K562 (cell line): ENCODE results near the gene MKRN1. TPM values are rescaled to one million over a fixed set of nuclear protein-coding genes. Genes with fewer than 3 reads are reported as not detected.

Experiments used
- BDP1 ChIP-seq: IDR thresholded peaks from 3 replicates; pipeline ENCODE4 v1.6.1; 2011; ENCODE audit not compliant: insufficient read length, insufficient read depth
- BRCA1 ChIP-seq, 2 experiments: fragments of 450-650 bp in 1 of 2; sonication (generic) in 1 of 2; formaldehyde crosslinking in 1 of 2; IDR thresholded peaks; 2 replicates each; pipeline versions ENCODE4 v1.5.0 to v1.6.1; 2017 to 2020; ENCODE audit warnings: mild to moderate bottlenecking in 1 of 2, missing genetic modification reagents in 1 of 2
- CBX2 ChIP-seq: fragments of 200-600 bp; sonication (generic); IDR thresholded peaks from one replicate; pipeline ENCODE4 v1.6.1; 2012; ENCODE audit warnings: mild to moderate bottlenecking, low read length, inconsistent platforms; ENCODE audit not compliant: insufficient read depth, poor library complexity, severe bottlenecking
- EP400 ChIP-seq: fragments of 450-650 bp; IDR thresholded peaks from 2 replicates; pipeline ENCODE4 v1.6.1; 2017; ENCODE audit warnings: antibody characterized with exemption, mild to moderate bottlenecking, moderate library complexity
- HMG20A ChIP-seq: fragments of 450-650 bp; formaldehyde crosslinking; conservative IDR thresholded peaks from 2 replicates; pipeline ENCODE4 v1.4.0; 2020; ENCODE audit warnings: mild to moderate bottlenecking, mixed read lengths
- JUND ChIP-seq, 2 experiments: IDR thresholded peaks; 2 replicates in 1 of 2; 3 replicates in 1 of 2; pipeline ENCODE4 v1.6.1; 2011; ENCODE audit warnings: borderline replicate concordance in 2 of 2, low read depth in 2 of 2, low read length in 2 of 2, improper control_type of control experiment in 1 of 2, missing biosample characterization in 1 of 2, missing genetic modification characterization in 1 of 2, missing genetic modification reagents in 1 of 2
- KAT7 ChIP-seq: sonication (generic); formaldehyde crosslinking; IDR thresholded peaks from 2 replicates; pipeline ENCODE4 v1.8.0; 2022; ENCODE audit warnings: missing genetic modification reagents, mild to moderate bottlenecking, borderline replicate concordance
- MCM3 ChIP-seq: fragments of 450-650 bp; IDR thresholded peaks from 2 replicates; pipeline ENCODE4 v1.6.1; 2016
- MIER1 ChIP-seq: fragments of 450-650 bp; IDR thresholded peaks from 2 replicates; pipeline ENCODE4 v1.6.1; 2016; ENCODE audit warnings: antibody characterized with exemption, mild to moderate bottlenecking, low read depth
- NCOA1 ChIP-seq: fragments of 450-650 bp; IDR thresholded peaks from 2 replicates; pipeline ENCODE4 v1.6.1; 2016; ENCODE audit warnings: low read depth
- NFXL1 ChIP-seq: fragments of 450-650 bp; formaldehyde crosslinking; IDR thresholded peaks from 2 replicates; pipeline ENCODE4 v1.4.0; 2021; ENCODE audit warnings: mild to moderate bottlenecking
- NR2C1 ChIP-seq, 2 experiments: fragments of 450-650 bp; IDR thresholded peaks; 2 replicates each; pipeline ENCODE4 v1.6.1; 2017; ENCODE audit warnings: mild to moderate bottlenecking in 2 of 2, antibody characterized with exemption in 1 of 2, inconsistent platforms in 1 of 2, missing compliant biosample characterization in 1 of 2, missing genetic modification characterization in 1 of 2
- SMARCC2 ChIP-seq: fragments of 450-650 bp; IDR thresholded peaks from 2 replicates; pipeline ENCODE4 v1.6.1; 2017; ENCODE audit warnings: antibody characterized with exemption, moderate library complexity, mild to moderate bottlenecking, low read depth
- SREBF2 ChIP-seq: sonication (generic); formaldehyde crosslinking; IDR thresholded peaks from 2 replicates; pipeline ENCODE4 v1.4.0; 2020; ENCODE audit warnings: mild to moderate bottlenecking, missing genetic modification reagents
- SRF ChIP-seq, 2 experiments: fragments of 250-450, 450-650 bp in 1 of 2; sonication (Bioruptor Pico) in 1 of 2; sonication (generic) in 1 of 2; formaldehyde crosslinking; IDR thresholded peaks; 2 replicates each; pipeline versions ENCODE4 v1.5.0 to v1.5.1; 2020 to 2022; ENCODE audit warnings: mild to moderate bottlenecking in 1 of 2, missing genetic modification reagents in 1 of 2
- TFAM ChIP-seq: fragments of 250-450 bp; sonication (Bioruptor Pico); conservative IDR thresholded peaks from 2 replicates; pipeline ENCODE4 v1.5.0; 2021; ENCODE audit warnings: mild to moderate bottlenecking, moderate library complexity
- XRCC5 ChIP-seq: fragments of 200-400 bp; formaldehyde crosslinking; IDR thresholded peaks from 2 replicates; pipeline ENCODE4 v1.6.1; 2017; ENCODE audit warnings: low read depth, mild to moderate bottlenecking, low read length
- ZC3H4 ChIP-seq: sonication (generic); formaldehyde crosslinking; IDR thresholded peaks from 2 replicates; pipeline ENCODE4 v1.9.0; 2021; ENCODE audit warnings: missing genetic modification reagents, borderline replicate concordance
- ZNF175 ChIP-seq: fragments of 200-800 bp; sonication (Bioruptor generic); IDR thresholded peaks from 2 replicates; pipeline ENCODE4 v1.6.1; 2016; ENCODE audit warnings: low read depth, mild to moderate bottlenecking, missing genetic modification characterization, missing compliant biosample characterization
- ZNF764 ChIP-seq: fragments of 250-450 bp; sonication (Bioruptor Pico); IDR thresholded peaks from 2 replicates; pipeline ENCODE4 v1.4.0; 2020; ENCODE audit warnings: low read depth, mild to moderate bottlenecking, moderate library complexity
- ZNF778 ChIP-seq: fragments of 450-650 bp; formaldehyde crosslinking; IDR thresholded peaks from 2 replicates; pipeline ENCODE4 v1.4.0; 2020; ENCODE audit warnings: mild to moderate bottlenecking, moderate library complexity
- polyA plus RNA-seq, 8 experiments: library from polyadenylated mRNA; depleted of rRNA in 4 of 8; stranded (reverse) in 5 of 8; unstranded in 3 of 8; fragments of >200 nt; fragmentation: Nextera tagmentation in 2 of 8; fragmentation: Illumina TruSeq in 1 of 8; extraction: Ambion mirVana in 2 of 8; extraction: Trizol in 1 of 8; gene quantifications; 2 replicates each; pipeline versions ENCODE4 v1.2.1 to v1.2.3, GENCODE V29; 2011 to 2014; ENCODE audit warnings: inconsistent platforms in 1 of 8, missing spikeins in 1 of 8
- total RNA-seq, 7 experiments: library from RNA; depleted of rRNA in 6 of 7; stranded (reverse); fragments of >200 nt in 6 of 7; fragmentation: Illumina TruSeq in 2 of 7; extraction: Trizol in 2 of 7; gene quantifications; 2 replicates each; pipeline versions ENCODE4 v1.2.1 to v1.2.3, GENCODE V29; 2011 to 2021; ENCODE audit warnings: low replicate concordance in 1 of 7
- TF ChIP-seq, protein P1 (sequence below): fragments of 250-450 bp; sonication (Bioruptor Pico); IDR thresholded peaks from 2 replicates; pipeline ENCODE4 v1.5.0; 2021; ENCODE audit warnings: mild to moderate bottlenecking, moderate library complexity
- TF ChIP-seq, protein P2 (sequence below): sonication (generic); formaldehyde crosslinking; IDR thresholded peaks from 2 replicates; pipeline ENCODE4 v1.8.0; 2022; ENCODE audit warnings: mild to moderate bottlenecking, missing genetic modification reagents
- TF ChIP-seq, protein P3 (sequence below): fragments of 250-450 bp; sonication (Bioruptor Pico); IDR thresholded peaks from 2 replicates; pipeline ENCODE4 v1.9.0; 2021; ENCODE audit warnings: mild to moderate bottlenecking

MKRN1 gene
- total and polyA plus RNA-seq, 9 of the 15 experiments (the other 6 are each of a cell fraction or from before 2014, with no cell fraction given), result 30.5 to 90.3 (median 76.0) TPM

DNA sequence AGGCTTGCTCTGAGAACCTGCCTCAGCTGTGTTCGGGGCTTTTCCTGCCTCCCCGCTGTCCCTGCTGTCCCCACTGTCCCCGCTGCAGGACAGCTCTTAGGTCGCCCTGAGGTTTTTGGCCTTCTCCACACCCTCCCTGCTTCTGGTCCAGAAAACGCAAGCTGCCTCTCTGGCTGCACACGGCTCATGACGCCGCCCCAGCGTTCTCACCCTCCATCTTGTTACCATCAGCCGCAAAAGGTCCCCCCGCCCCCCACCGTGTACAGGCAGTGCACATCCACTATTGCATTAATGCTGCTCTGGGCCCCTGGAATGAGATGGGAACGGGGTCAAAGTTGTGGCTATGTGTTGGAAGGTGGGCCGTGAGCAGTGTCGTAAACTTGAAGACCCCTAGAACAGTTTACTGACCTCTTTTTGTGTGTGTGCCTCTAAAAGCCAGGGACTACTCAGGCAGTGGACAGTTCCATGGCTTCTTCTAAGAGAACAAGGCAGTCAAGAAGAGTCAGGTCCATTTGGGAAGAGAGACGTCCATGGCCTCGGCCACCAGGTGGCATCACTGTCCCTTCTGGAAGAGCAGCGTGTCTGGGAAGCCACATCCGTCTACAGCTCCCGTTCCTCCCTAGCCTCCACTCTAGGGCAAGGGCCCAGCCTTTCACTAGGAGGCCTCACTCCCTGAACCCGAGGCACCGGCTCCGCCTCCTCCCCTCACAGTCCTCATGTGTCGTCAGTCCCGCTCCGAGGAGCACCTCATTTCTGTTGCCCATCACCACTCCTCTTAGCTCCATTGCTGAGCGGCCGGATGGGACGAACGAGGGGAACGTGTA lies 38.5 kb upstream of the MKRN1 start (continued):
- TF ChIP-seq CBX2, result no peak
- no peak for TF ChIP-seq NR2C1 (IDR thresholded peaks at IDR 0.05)
- TF ChIP-seq NR2C1 (tag; IDR thresholded peaks at IDR 0.05), result no peak
- no peak for TF ChIP-seq BRCA1 (IDR thresholded peaks at IDR 0.05)
- TF ChIP-seq BRCA1 (CRISPR knock-in tag; IDR thresholded peaks at IDR 0.05), result no peak
- TF ChIP-seq MIER1, result peak; percentile 53; the same call in 1 of the 2 replicates
- TF ChIP-seq, protein P1, sequence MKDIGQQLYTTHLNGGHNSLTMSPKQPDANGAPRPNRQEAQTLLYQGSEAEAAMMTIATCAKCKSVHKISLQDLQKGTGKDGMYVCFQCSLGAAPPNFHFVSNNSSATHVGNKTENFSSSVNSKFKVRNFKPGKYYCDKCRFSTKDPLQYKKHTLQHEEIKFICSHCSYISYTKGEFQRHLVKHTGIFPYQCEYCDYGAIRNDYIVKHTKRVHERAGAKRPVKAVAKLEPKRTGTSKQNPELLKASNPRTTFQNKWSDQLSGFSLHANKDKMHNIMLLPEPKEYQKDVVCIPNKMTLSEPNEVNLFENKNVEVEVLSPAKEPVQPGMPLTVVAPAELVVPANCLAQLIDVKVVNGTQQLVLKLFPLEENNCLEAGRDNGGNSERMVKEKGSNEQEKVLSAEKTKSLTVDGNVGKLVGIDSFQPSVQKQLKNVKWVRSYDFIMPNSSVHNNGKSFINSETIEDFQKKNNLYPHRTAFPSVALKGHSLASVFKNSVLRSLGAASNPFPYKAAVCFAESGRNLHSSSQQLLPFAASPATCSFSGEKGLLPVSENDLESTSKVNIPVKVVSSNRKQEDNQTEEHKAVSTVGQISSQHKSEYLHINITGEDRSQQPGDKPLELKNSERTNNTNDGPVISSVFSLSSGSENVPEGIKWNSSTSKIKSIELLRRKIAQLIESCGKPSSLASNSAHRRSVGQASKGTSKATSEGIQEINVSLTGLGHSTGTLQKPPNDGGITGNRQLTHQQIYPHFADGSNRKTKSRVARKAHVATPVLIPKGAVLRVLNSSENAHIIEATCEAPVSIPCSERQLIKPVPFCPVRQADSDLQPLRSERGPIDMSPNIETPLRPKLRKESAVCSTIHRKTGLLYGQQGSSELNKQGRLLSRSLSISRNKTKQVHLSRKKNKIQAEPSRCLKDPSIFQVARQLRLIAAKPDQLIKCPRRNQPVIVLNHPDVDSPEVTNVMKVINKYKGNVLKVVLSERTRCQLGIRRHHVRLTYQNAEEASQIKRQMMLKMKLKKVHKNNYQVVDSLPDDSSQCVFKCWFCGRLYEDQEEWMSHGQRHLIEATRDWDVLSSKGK (CRISPR knock-in tag), result no peak
- no peak for TF ChIP-seq ZC3H4 (CRISPR knock-in tag)
- no peak for TF ChIP-seq NCOA1
- TF ChIP-seq, protein P2, sequence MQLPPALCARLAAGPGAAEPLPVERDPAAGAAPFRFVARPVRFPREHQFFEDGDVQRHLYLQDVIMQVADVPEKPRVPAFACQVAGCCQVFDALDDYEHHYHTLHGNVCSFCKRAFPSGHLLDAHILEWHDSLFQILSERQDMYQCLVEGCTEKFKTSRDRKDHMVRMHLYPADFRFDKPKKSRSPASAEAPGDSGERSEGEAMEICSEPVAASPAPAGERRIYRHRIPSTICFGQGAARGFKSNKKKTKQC (CRISPR knock-in tag), result 0 out of 2 replicates have a peak, but pooled peaks have one; percentile 60
- TF ChIP-seq NFXL1 (CRISPR knock-in tag), result no peak
- TF ChIP-seq MCM3, result no peak
- no peak for TF ChIP-seq BDP1
- TF ChIP-seq ZNF764 (CRISPR knock-in tag), result no peak
- TF ChIP-seq XRCC5, result peak; percentile 87
- TF ChIP-seq EP400, result no peak
- no peak for TF ChIP-seq KAT7 (CRISPR knock-in tag)
- no peak for TF ChIP-seq HMG20A
- peak; percentile 81 for TF ChIP-seq JUND (IDR thresholded peaks at IDR 0.05; ENCODE audit: borderline replicate concordance, low read depth, low read length)
- peak; percentile 49; the same call in 1 of the 3 replicates for TF ChIP-seq JUND (tag; IDR thresholded peaks at IDR 0.05; ENCODE audit: borderline replicate concordance, low read depth, low read length)
- TF ChIP-seq ZNF778, result no peak
- TF ChIP-seq ZNF175 (CRISPR knock-in tag), result no peak
- no peak for TF ChIP-seq TFAM (CRISPR knock-in tag)
- TF ChIP-seq SREBF2, result no peak
- TF ChIP-seq, protein P3, sequence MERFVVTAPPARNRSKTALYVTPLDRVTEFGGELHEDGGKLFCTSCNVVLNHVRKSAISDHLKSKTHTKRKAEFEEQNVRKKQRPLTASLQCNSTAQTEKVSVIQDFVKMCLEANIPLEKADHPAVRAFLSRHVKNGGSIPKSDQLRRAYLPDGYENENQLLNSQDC (CRISPR knock-in tag), result no peak
- TF ChIP-seq SRF (CRISPR knock-in tag; IDR thresholded peaks at IDR 0.05), result peak in 1 of 2 experiments; percentile 77; a peak in 2 of 4 replicates
- no peak for TF ChIP-seq SMARCC2
